WI38 (cell line): ENCODE results near the gene MAML3.

Experiments used
- H3K4me3 ChIP-seq: 2 replicates; pipeline ENCODE4 v1.5.1; 2011; ENCODE audit warnings: low read depth, mild to moderate bottlenecking, control low read depth, low read length
- TF ChIP-seq, protein P1 (sequence below): IDR thresholded peaks from 2 replicates; pipeline ENCODE4 v1.5.1; 2012; ENCODE audit warnings: low read depth, mild to moderate bottlenecking, control low read depth, low read length

MAML3 gene

DNA sequence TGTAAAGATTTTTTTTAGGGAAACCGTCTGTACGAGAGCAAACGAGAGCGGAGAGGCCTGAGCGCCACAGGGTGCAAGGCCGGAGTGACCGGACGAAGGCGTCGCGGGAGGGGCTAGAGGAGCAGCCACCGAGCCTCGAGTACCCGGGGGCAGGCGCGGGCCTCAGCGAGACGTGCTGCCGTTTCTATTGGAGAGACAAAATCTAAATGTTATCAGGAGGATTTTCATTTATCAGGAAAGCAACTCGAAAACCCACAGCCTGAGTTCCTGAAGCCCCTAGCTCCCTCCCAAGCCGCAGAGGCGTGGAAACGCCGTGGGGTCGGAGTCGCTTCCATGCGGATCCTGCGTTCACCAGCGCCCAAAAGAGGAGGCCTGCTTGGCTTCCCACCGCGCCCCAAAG is 294.1 kb downstream of the MAML3 start:
- TF ChIP-seq, protein P1, sequence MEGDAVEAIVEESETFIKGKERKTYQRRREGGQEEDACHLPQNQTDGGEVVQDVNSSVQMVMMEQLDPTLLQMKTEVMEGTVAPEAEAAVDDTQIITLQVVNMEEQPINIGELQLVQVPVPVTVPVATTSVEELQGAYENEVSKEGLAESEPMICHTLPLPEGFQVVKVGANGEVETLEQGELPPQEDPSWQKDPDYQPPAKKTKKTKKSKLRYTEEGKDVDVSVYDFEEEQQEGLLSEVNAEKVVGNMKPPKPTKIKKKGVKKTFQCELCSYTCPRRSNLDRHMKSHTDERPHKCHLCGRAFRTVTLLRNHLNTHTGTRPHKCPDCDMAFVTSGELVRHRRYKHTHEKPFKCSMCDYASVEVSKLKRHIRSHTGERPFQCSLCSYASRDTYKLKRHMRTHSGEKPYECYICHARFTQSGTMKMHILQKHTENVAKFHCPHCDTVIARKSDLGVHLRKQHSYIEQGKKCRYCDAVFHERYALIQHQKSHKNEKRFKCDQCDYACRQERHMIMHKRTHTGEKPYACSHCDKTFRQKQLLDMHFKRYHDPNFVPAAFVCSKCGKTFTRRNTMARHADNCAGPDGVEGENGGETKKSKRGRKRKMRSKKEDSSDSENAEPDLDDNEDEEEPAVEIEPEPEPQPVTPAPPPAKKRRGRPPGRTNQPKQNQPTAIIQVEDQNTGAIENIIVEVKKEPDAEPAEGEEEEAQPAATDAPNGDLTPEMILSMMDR = no peak

DNA sequence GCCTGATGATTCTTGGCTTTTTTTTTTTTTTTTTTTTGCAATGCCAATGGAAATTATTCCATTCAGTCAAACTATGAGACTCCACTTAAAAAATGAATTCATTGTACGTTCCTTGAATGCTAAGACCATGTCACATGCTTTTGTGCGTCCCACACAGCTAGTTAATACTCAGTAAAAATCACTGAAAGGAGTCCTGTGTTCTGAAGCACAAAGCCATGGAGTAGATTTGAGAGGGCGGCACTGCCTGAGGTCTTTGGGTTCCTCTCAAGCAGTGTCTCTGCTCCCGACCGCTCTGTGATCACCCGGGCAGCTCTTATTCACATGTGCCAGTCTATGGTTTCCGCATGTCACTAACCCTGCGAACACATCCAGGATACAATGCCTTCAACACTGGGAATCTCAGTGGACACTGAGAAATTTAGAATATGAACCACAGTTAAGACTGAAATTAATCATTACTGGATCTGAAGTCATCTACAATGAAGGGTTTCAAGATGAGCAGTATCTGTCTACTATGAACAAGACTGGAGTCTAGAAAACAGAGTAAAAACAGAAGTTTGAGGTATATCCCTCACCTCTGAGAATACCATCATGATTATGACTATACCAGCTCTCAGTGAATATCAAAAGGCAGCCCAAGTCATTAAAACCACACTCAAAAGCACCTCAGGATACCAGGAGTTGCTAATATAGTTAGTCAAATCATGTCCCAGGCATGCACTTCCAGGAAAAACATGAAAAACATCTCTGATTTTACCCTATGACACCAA is 295.4 kb downstream of the MAML3 start:
- TF ChIP-seq, protein P1 = no peak
- no peak overlapping the region for H3K4me3 ChIP-seq

More for the DNA sequence above, 294.1 kb downstream of the MAML3 start:
- no peak overlapping the region for H3K4me3 ChIP-seq

DNA sequence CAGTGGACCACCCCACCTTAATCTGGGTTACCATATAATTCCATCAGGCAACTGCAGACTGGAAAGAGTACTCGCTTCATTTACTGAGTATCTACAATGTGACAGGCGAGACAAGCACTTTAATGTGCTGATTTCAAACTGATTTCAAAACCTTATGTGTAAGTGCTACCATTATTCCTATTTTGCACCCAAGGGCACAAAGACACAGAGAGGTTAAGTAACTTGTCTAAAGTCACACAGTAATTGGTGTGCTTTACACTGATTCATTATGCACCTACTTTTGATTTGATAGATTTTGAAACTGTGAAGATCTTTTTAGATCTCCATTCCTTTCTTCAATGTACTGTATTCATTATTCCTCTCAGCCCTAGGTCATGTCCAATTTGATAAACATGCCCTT is 296.0 kb downstream of the MAML3 start:
- H3K4me3 ChIP-seq = no peak overlapping the region
- TF ChIP-seq, protein P1 = no peak

DNA sequence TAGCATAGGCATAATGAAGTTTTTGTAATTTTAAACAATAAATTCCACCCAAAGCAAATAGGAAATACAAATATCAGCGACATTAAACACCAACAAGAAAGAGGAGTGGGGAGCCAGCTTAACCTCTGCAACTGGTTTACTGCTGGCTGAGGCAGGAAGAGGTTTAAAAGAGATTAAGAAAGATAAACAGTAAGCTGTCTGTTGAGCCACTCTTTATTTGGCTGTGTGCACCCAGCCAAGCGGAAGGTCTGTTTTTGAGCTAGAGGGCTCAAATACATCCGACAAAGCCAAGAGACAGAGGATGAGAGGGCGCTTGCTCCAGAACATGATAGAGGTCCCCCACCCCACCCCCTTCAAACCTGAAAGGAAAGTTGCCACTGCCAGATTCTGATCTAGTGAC is 297.0 kb downstream of the MAML3 start:
- TF ChIP-seq, protein P1 = no peak
- no peak overlapping the region for H3K4me3 ChIP-seq

DNA sequence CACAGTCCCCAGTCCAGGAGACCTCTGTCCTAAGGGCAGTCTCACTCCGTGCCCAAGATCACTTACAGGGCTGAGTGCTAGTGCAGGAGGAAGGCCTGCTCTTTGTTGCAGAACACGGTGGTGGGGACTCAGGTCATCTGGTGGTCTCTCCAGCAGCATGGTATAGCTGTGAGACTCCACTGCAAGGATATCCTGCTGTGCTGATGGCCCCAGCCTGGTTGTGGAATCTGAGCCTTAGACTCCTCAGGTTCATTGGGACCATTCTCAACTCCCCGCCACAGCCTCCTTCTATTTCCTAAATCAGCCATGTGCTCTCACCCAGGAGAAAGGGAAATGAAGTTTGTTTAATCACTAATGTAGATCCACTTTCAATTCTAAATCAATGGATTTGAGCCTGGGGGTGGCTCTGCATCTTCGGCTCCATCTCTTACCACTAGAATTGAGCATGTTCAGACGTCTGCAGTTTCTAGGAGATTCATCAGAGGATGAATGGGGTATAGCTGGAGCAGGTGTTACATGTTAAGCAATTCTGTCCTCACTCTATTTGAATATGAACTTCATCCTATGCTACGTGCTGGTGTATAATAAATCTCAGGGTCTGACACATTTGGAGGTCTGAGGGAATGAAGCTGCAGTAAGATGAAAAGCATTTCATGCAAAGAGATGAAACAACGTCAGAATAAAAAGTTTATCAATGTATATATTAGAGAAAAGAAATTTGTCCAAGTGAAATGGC is 299.1 kb downstream of the MAML3 start:
- TF ChIP-seq, protein P1 = no peak
- H3K4me3 ChIP-seq = no peak overlapping the region

DNA sequence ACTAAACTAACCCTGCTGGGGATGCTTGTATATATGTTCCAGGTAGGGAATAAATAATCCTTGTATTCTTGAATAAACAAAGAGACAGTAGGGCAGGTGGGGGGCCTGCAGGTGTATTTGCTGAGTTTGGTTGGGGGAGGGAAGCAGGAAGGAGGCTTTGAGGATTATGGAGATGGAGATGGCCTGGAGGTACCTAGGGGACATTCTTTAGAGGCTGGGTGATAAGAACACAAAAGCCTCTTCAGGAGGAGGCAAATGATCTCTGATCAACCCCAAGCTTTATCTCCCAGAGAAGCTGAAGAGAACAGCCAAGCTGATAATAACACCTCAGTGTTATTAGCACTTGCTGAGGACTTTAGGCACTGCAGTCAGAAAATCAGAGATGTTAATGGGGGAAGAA is 300.7 kb downstream of the MAML3 start:
- H3K4me3 ChIP-seq = no peak overlapping the region
- TF ChIP-seq, protein P1 = no peak
